ENCODE data around the gene FAM168A.

Gene FAM168A

GRCh38 chr11:73355109-73355508, 242.8 kb downstream of the FAM168A start:
- in situ Hi-C loops (cut with HindIII; ENCODE audit: low sequenced_read_pairs) = no loop called here

GRCh38 chr11:73353422-73353821, 244.5 kb downstream of the FAM168A start:
- in situ Hi-C loops (cut with HindIII; ENCODE audit: low sequenced_read_pairs) = no loop called here

DNA sequence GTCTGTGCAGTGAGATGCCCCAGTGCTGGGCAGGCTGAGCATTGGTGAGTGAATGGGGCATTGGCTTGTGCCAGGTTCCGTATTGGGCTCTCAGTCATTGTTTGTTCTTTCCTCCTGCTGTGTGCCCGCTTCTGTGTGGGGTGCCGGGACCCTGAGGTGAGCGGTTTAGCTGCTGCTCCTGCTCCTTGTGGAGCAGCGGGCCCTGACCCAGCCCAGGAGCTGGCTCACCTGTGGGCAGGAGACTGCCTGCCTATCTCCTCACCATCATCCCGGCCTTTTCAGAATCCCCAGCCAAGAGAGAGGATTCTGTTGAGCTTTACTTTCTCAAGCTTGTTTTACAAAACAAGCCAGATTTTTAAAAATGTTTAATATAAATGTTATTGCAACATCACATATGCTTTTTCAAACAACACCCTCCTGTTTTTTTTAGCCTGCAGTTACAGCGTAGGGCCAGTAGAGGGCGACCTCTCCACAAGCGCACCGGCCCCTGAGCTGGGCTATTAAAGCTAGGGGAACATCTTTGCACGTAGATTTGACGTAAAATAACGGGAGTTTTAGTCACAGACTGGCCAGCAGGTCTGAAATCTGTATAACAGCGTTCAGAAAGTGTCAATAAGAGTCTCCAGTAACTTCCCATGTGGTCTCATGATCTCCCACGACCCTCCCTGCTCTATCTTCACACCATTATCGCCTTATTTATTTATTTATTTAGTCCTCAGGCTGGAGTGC, 246.8 kb downstream of the FAM168A start:
- in situ Hi-C loops (cut with HindIII; ENCODE audit: low sequenced_read_pairs) = no loop called here
